Tibial nerve (tissue), 4 donors: Measurements from ENCODE around the gene NWD2. TPM values are rescaled to one million over a fixed set of nuclear protein-coding genes. Genes with fewer than 3 reads are reported as not detected.

Experiments
- DNase-seq, 2 donors: peaks; one replicate each; pipeline ENCODE4 v3.0.0-alpha.2; 2019; ENCODE audit warnings: low spot score in 2 of 2
- H3K27ac ChIP-seq, 4 donors: fragments of 200-600 bp; sonication (generic) in 3 of 4; one replicate each; pipeline ENCODE4 v1.5.1; 2017 to 2019; ENCODE audit warnings: mild to moderate bottlenecking in 1 of 4
- H3K27me3 ChIP-seq, 2 donors: fragments of 200-600 bp; sonication (generic) in 1 of 2; one replicate each; pipeline versions ENCODE4 v1.5.1 to v1.6.0; 2017 to 2019
- H3K36me3 ChIP-seq, 3 donors: fragments of 200-600 bp; sonication (generic); one replicate each; pipeline ENCODE4 v1.5.1; 2018 to 2019
- H3K4me1 ChIP-seq, 4 donors: fragments of 200-600 bp; sonication (generic) in 3 of 4; one replicate each; pipeline ENCODE4 v1.5.1; 2017 to 2019
- H3K4me3 ChIP-seq, 4 donors: fragments of 200-600 bp; sonication (generic) in 3 of 4; one replicate each; pipeline ENCODE4 v1.5.1; 2017 to 2019; ENCODE audit warnings: mild to moderate bottlenecking in 1 of 4, moderate library complexity in 1 of 4
- H3K9me3 ChIP-seq, 4 donors: fragments of 200-600 bp; sonication (generic) in 3 of 4; one replicate each; pipeline ENCODE4 v1.5.1; 2017 to 2019
- CTCF ChIP-seq, 5 experiments: fragments of 200-600 bp in 3 of 5; fragments of 450-650 bp in 2 of 5; sonication (generic) in 3 of 5; IDR thresholded peaks; one replicate each; pipeline ENCODE4 v1.5.1; 2016 to 2019; ENCODE audit warnings: antibody characterized with exemption in 5 of 5, mild to moderate bottlenecking in 3 of 5, moderate library complexity in 2 of 5
- EP300 ChIP-seq, 2 donors: sonication (generic); formaldehyde crosslinking; IDR thresholded peaks; one replicate each; pipeline ENCODE4 v1.6.1; 2017; ENCODE audit warnings: antibody characterized with exemption in 2 of 2, mild to moderate bottlenecking in 1 of 2
- POLR2A ChIP-seq, 2 donors: fragments of 450-650 bp; IDR thresholded peaks; one replicate each; pipeline ENCODE4 v1.6.1; 2017; ENCODE audit warnings: antibody characterized with exemption in 2 of 2, mild to moderate bottlenecking in 2 of 2, moderate library complexity in 2 of 2
- WGBS, 2 donors: methylation state at CpG; one replicate each; pipeline ENCODE4 v1.1.5; 2018; 5-methylcytosine and 5-hydroxymethylcytosine counted together
- total RNA-seq, 4 donors: library from RNA; depleted of rRNA; stranded (reverse); fragments of >200 nt; gene quantifications; one replicate each; pipeline ENCODE4 v1.1.0, GENCODE V29; 2016

NWD2 gene
- total RNA-seq, 4 donors from 2014 or later: 0.30 to 1.1 (median 0.84) TPM; not detected in 1

GRCh38 chr4:37429906-37430305 lies 185.4 kb downstream of the NWD2 start:
- Histone ChIP-seq H3K36me3 (no peaks in the 10 kb centered on the region), H3K4me3 (no peak overlapping the region), H3K27ac (no peak overlapping the region), H3K27me3 (no peaks in the 10 kb centered on the region), H3K4me1 (no peaks in the 10 kb centered on the region), H3K9me3 (no peaks in the 10 kb centered on the region)
- DNase-seq: no peak
- TF ChIP-seq EP300 (IDR thresholded peaks at IDR 0.05): no peak
- no peak for TF ChIP-seq CTCF (IDR thresholded peaks at IDR 0.05)
- no peak for TF ChIP-seq POLR2A (IDR thresholded peaks at IDR 0.05)

- WGBS, 2 donors: 79 to 90% methylated on average over 3 of the region's 3 CpGs
- Histone ChIP-seq H3K9me3 (no peaks in the 10 kb centered on the region), H3K4me3 (no peak overlapping the region), H3K36me3 (no peaks in the 10 kb centered on the region), H3K4me1 (no peaks in the 10 kb centered on the region), H3K27me3 (no peaks in the 10 kb centered on the region), H3K27ac (no peak overlapping the region)
- DNase-seq: no peak
- no peak for TF ChIP-seq CTCF (IDR thresholded peaks at IDR 0.05)
- no peak for TF ChIP-seq EP300 (IDR thresholded peaks at IDR 0.05)
- no peak for TF ChIP-seq POLR2A (IDR thresholded peaks at IDR 0.05)
Measured at GRCh38 chr4:37430718-37431416, 186.3 kb downstream of the NWD2 start.

- TF ChIP-seq CTCF (IDR thresholded peaks at IDR 0.05) (no peak), EP300 (IDR thresholded peaks at IDR 0.05) (no peak), POLR2A (IDR thresholded peaks at IDR 0.05) (no peak)
- DNase-seq: no peak
- H3K4me1 ChIP-seq: no peaks in the 10 kb centered on the region
- no peaks in the 10 kb centered on the region for H3K27me3 ChIP-seq
- H3K27ac ChIP-seq: no peak overlapping the region
- WGBS, 2 donors: 3 to 10% methylated on average over 1 of the region's 1 CpG
- H3K4me3 ChIP-seq: no peak overlapping the region
- no peaks in the 10 kb centered on the region for H3K9me3 ChIP-seq
- H3K36me3 ChIP-seq: no peaks in the 10 kb centered on the region
Measured at GRCh38 chr4:37431417-37431743, 186.8 kb downstream of the NWD2 start.

GRCh38 chr4:37434469-37434868 lies 189.9 kb downstream of the NWD2 start:
- Histone ChIP-seq H3K9me3 (no peaks in the 10 kb centered on the region), H3K27me3 (no peaks in the 10 kb centered on the region), H3K27ac (no peak overlapping the region), H3K4me3 (no peak overlapping the region), H3K4me1 (no peaks in the 10 kb centered on the region), H3K36me3 (no peaks in the 10 kb centered on the region)
- DNase-seq: no peak
- no peak for TF ChIP-seq POLR2A (IDR thresholded peaks at IDR 0.05)
- TF ChIP-seq EP300 (IDR thresholded peaks at IDR 0.05): no peak
- TF ChIP-seq CTCF (IDR thresholded peaks at IDR 0.05): no peak
- 55 to 60% methylated on average over 3 of the region's 3 CpGs for WGBS, 2 donors

GRCh38 chr4:37436546-37436945 lies 192.0 kb downstream of the NWD2 start:
- WGBS, 2 donors: 94 to 96% methylated on average over 1 of the region's 1 CpG
- no peak overlapping the region for H3K4me3 ChIP-seq

More at GRCh38 chr4:37436546-37436945, 192.0 kb downstream of the NWD2 start:
- Histone ChIP-seq H3K9me3 (no peaks in the 10 kb centered on the region), H3K36me3 (no peaks in the 10 kb centered on the region), H3K27me3 (no peaks in the 10 kb centered on the region), H3K4me1 (no peaks in the 10 kb centered on the region), H3K27ac (no peak overlapping the region)
- no peak for DNase-seq
- TF ChIP-seq CTCF (IDR thresholded peaks at IDR 0.05) (no peak), POLR2A (IDR thresholded peaks at IDR 0.05) (no peak), EP300 (IDR thresholded peaks at IDR 0.05) (no peak)
